NCI-H1105 treated with DMSO at 0.1 percent for 48 hours (cell line): Measurements from ENCODE around the gene SSTR3.

Experiments
- DNase-seq: peaks from one replicate; lab custom pipeline; 2025; lab: John Stamatoyannopoulos, UW

Gene SSTR3

DNA sequence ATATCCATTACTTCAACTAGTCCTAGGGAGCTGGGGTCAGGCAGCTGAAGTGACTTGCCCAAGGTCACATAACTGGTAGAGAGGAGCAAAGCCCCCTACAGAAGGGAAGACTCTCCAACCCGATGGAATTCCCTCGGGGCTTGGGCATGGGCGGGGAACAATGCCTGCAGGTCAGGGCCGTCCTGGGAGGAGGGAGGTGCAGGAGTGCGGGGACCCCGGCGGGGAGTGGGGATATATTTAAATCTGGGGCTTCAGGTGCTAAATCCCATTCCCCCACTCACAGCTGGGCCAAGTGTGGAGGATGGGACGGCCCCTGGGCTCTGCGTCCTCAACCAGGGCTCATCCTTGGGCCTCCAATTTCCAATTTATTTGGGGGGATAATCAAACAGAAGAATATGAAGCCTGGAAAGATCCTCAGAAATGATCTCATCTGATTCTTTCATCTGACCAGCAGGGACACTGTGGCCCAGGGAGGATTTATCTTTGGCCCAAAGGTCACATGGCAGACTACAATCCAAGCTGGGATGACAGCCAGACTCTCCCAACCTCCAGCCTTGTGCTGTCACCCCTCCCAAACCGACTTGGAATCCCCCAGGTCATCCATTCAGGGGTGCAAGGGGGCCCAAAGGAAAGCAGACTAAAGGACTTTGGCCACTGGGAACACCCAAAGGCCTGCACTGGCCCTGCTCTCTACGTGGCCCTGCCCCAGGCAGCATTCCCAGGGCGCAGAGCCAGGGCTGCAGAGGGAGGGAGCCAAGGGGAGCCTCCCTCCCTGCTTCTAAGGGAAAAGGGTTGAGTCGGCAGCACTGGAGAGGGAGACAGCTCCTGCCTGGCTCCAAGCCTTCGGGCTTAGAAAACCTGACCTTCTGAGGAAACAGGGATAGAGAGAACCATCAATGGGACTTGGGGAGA is 15.5 kb downstream of the SSTR3 start:
- DNase-seq = no peak

DNA sequence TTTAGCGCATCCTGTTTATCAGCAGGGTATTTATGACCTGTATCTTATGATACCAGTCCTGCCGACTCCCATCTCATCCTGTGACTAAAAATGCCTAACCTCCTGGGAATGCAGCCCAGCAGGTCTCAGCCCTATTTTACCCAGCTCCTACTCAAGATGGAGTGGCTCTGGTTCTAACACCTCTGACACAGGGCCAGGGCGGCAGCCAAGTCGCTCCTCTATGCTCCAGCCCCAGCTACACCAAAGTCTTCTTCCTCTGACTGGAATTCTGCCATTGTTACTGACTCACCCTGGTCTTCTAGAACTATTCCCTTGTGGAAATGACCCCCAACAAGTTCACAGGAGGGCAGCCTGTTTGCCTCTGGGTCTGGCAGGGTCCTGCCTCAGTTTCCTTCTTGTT is 16.4 kb downstream of the SSTR3 start:
- DNase-seq = no peak

DNA sequence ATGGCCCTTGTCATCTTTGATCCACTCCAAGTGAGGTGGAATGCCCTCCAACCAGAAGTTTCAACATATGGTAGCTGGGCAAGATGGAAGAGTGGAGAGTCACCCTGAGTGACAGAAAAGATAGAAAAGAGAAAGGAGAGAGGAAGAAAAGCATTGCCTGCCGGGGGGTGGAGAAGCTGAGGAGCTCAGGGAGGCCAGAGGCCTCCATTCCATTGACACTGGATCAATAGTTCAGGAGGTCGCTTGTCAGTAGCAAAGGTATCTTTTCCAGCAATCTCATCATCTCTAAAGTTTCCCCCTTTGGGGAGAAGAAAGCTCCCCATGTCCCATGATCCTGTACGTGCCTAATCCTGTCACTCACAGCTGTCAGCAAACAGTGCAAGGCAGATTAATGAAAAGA is 17.5 kb downstream of the SSTR3 start:
- no peak for DNase-seq

GRCh38 chr22:37193629-37194191 is 18.6 kb downstream of the SSTR3 start:
- no peak for DNase-seq

DNA sequence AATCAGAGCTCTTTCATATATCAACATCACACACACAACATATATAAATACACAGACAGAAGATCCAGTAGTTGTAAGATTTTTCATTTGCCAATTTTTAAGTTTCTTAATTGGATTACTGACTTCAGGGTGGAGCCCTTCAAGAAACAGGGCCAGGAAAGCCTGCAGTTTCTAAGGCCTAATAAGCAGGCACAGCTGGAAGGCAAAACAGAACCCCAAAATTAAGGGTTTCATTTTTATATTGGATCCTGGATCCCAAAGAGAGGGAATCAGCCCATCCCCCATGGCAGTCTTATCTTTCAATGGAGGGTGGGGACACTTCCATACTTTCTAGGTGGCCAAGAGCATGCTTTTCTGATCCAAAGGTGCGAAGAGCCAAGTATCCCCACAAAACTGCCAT is 19.5 kb downstream of the SSTR3 start:
- DNase-seq = no peak

- DNase-seq = no peak
These were observed 20.1 kb downstream of the SSTR3 start for GRCh38 chr22:37192204-37192603.

DNA sequence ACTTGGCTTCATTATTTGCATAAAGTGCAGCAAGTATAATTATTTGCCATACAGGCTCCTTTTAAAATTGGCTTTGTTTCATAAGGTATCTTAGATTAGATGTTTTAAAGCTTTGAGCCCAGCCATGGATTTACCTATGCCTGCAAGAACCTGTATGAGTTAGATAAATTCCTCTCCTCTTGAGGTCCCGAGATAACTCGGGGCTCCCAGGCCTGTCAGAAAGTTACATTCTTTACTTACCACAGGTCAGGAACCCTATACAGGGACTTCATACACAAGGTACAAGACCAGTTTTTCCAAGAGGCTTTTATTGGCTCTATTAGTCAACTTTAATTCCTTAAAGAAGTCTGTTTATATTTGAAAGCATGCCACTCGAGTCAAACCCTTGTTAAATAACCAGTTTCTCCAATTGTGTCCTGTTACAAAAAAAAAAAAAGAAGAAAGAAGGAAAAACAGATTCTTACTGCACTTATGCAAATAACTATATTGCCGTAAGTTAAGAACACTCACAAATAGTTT is 22.0 kb downstream of the SSTR3 start:
- no peak for DNase-seq

GRCh38 chr22:37188901-37189466 is 23.3 kb downstream of the SSTR3 start:
- no peak for DNase-seq

- DNase-seq = no peak
These were observed 24.2 kb downstream of the SSTR3 start, which contains the start of gene C1QTNF6 for GRCh38 chr22:37187891-37188761. C1QTNF6 (minus strand) TSS chr22:37188247; CDS start chr22:37188213, 34 bp downstream.

GRCh38 chr22:37187552-37187890 is 24.8 kb downstream of the SSTR3 start:
- no peak for DNase-seq

GRCh38 chr22:37186997-37187522 is 25.2 kb downstream of the SSTR3 start:
- no peak for DNase-seq

DNA sequence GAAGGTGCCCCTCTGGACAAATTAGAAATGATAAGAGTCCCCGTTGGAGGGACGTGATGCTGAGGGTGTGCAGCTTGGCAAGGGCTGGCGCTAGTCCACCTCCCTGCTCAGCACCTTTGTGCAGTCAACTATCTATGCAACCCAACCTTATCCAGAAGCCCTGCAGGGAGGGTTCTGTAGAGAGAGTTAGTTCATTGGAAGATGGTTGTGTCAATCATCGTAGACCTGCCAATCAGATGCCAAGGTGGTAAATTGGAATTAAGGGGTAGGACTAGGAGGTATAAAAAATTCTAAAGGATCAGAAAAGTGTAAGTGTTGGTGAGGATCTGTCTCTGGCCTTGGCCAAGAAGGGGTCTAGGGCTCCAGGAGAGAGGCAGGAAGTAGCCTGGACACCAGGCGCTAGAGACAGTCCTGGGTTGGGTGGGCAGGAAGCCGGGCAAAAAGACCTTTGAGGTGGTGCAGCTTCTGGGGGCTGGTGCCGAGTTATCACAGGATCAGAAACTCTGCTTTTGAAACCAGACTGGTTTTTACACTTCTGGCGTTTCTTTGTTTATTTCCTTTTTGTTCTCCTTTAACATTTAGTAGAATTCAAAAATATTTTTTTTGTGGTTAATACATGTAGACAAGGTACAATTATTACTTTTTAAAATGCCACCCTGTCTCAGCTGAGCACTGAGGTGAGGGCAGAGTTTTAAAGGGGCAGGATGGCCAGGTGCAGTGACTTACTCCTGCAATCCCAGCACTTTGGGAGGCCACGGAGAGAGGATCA is 25.9 kb downstream of the SSTR3 start:
- no peak for DNase-seq

DNA sequence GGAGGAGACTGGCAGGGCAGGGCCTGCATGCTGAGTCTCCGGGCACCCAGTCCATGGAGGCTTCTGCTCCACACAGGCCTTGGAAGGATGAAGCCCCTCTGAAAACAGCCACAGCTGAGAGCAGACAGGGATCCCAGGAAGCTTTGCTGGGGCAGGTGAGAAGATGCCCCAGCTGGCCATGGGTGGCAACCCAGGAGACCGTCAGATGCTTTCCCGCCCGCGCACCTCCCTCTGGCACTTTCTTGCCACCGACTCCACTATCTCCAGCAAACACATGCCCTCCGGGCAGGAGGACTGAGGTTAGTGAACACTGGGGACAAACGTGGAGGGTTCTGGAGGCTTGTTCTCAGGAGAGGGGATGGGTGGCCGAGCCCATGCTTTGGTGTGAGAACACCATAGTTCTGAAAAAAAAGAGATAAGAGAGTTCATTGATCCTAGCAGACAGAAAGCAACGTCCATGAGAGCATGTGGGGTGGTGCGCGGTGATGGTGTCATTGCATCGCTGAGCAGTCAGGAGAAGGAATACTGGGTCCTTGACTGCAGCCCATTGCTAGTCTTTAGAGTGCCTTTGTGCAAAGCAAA is 26.5 kb downstream of the SSTR3 start:
- DNase-seq = no peak

- DNase-seq = no peak
These were observed 27.3 kb downstream of the SSTR3 start for GRCh38 chr22:37184816-37185541.

GRCh38 chr22:37184380-37184755 is 27.9 kb downstream of the SSTR3 start:
- DNase-seq = no peak

GRCh38 chr22:37183432-37184379 is 28.6 kb downstream of the SSTR3 start:
- no peak for DNase-seq

GRCh38 chr22:37182949-37183245 is 29.4 kb downstream of the SSTR3 start:
- no peak for DNase-seq

DNA sequence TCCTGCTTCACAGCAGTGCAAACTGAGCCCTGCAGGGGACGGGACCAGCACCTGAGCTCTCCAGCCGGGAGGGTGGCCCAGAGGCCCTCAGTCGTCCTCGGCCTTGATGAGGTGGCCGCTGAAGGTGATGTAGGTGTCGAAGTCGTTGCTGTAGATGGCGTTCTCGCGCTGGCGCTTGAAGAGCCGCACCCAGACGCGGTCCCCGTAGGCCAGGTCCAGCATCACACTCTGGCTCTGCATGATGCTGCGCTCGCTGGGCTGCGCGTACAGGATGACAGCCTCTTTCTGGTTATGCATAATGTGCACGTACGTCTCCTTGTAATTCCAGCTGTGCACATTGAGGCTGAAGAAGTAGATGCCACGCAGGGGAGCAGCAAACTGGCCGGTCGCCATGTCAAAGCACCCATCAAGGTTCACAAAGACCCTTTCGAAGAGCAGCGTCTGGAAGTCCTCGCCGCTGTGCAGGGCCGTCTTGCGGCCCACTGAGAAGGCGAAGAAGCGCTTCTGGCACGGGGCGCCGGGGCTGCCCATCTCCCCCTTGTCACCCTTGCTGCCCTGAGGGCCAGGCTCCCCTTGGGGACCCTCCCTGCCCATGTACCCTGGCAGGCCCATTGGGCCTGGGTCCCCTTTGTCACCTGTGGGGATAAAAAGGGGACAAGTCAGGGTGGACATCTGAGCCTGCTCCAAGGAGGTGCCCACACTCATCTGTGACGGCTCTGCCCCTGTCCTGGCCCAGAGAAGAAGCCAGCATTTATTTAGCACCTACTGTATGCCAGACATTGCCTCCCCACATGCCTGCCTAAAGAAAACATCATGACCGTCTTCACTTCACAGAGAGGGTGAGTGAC is 30.0 kb downstream of the SSTR3 start:
- no peak for DNase-seq
